Spleen (tissue), 7 donors: ENCODE data around the gene SERINC4.

ENCODE experiments used
- POLR2AphosphoS5 ChIP-seq, 3 donors: sonication (generic); formaldehyde crosslinking; IDR thresholded peaks; one replicate each; pipeline ENCODE4 v1.5.1; 2017; ENCODE audit warnings: antibody characterized with exemption in 3 of 3
- TF ChIP-seq, protein P1 (sequence below), 11 experiments: fragments of 200-600 bp in 7 of 11; fragments of 450-650 bp in 4 of 11; sonication (generic) in 4 of 11; IDR thresholded peaks in 8 of 11; conservative IDR thresholded peaks in 3 of 11; 1 replicate in 7 of 11; 2 replicates in 4 of 11; pipeline versions ENCODE4 v1.4.0 to v1.8.0; 2016 to 2021; ENCODE audit warnings: antibody characterized with exemption in 11 of 11, inconsistent platforms in 4 of 11, mild to moderate bottlenecking in 1 of 11
- donor health status: DM: no; HTN: no; CAD: no; lungs with moderate emphysema.
- donor health status: DM: no; HTN: no; CAD: no.
- donor health status: DM: no; HTN: no; CAD: no.

DNA sequence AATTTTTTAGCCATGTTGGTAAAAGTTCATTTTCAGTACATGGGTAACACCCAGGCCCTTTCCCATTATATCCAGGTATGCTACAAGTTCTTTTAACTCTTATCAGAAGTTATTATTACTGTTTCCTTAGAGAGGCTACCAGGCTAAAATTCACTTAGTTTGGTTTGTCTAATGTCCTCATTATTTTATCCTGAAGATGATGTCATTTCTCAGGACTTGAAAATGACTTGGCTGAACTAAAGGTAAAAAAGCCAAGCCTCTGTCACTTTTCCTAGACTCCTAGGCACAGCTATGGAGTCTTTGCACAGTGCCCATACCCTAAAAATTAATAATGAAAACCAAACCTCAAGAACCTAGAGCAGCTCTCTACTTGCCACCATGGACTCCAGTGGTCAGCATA, 27.4 kb downstream of the SERINC4 start:
- TF ChIP-seq, protein P1, sequence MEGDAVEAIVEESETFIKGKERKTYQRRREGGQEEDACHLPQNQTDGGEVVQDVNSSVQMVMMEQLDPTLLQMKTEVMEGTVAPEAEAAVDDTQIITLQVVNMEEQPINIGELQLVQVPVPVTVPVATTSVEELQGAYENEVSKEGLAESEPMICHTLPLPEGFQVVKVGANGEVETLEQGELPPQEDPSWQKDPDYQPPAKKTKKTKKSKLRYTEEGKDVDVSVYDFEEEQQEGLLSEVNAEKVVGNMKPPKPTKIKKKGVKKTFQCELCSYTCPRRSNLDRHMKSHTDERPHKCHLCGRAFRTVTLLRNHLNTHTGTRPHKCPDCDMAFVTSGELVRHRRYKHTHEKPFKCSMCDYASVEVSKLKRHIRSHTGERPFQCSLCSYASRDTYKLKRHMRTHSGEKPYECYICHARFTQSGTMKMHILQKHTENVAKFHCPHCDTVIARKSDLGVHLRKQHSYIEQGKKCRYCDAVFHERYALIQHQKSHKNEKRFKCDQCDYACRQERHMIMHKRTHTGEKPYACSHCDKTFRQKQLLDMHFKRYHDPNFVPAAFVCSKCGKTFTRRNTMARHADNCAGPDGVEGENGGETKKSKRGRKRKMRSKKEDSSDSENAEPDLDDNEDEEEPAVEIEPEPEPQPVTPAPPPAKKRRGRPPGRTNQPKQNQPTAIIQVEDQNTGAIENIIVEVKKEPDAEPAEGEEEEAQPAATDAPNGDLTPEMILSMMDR (IDR thresholded peaks at IDR 0.05 in 8 of 11, conservative IDR thresholded peaks at IDR 0.05 in 3 of 11): no peak
- TF ChIP-seq POLR2AphosphoS5 (IDR thresholded peaks at IDR 0.05): no peak
